DMS 273 (cell line): ENCODE data around the gene ETS1.

Experiments used
- DNase-seq: peaks from one replicate; lab custom pipeline; 2025; ENCODE audit not compliant: unreplicated experiment; lab: John Stamatoyannopoulos, UW

ETS1 gene

GRCh38 chr11:128587415-128587814 is at the start of gene ETS1:
ETS1 (minus strand) TSS chr11:128587558; CDS start chr11:128573130, 14,428 bp downstream.
- DNase-seq: peak; percentile 27

GRCh38 chr11:128634395-128634794 is 47.0 kb upstream of the ETS1 start:
- no peak for DNase-seq

GRCh38 chr11:128633384-128633965 is 46.1 kb upstream of the ETS1 start:
- no peak for DNase-seq

GRCh38 chr11:128632141-128632791 is 44.9 kb upstream of the ETS1 start:
- peak; percentile 57 for DNase-seq

- peak; percentile 83 for DNase-seq
These were observed 43.2 kb upstream of the ETS1 start for GRCh38 chr11:128630367-128631230.

- no peak for DNase-seq
These were observed 42.3 kb upstream of the ETS1 start for GRCh38 chr11:128629516-128630106.

GRCh38 chr11:128628686-128629085 is 41.3 kb upstream of the ETS1 start:
- DNase-seq: no peak

GRCh38 chr11:128628325-128628673 is 40.9 kb upstream of the ETS1 start:
- DNase-seq: no peak

GRCh38 chr11:128627666-128628324 is 40.4 kb upstream of the ETS1 start:
- DNase-seq: no peak

GRCh38 chr11:128626913-128627665 is 39.7 kb upstream of the ETS1 start:
- DNase-seq: no peak

- DNase-seq: no peak
These were observed 38.4 kb upstream of the ETS1 start for GRCh38 chr11:128625746-128626145.

- no peak for DNase-seq
These were observed 38.0 kb upstream of the ETS1 start for GRCh38 chr11:128625326-128625725.

- DNase-seq: no peak
These were observed 37.2 kb upstream of the ETS1 start for GRCh38 chr11:128624269-128625175.

- DNase-seq: no peak
These were observed 35.7 kb upstream of the ETS1 start for GRCh38 chr11:128623091-128623490.

GRCh38 chr11:128621601-128622501 is 34.5 kb upstream of the ETS1 start:
- no peak for DNase-seq

- no peak for DNase-seq
These were observed 33.1 kb upstream of the ETS1 start for GRCh38 chr11:128620309-128621100.

- no peak for DNase-seq
These were observed 32.4 kb upstream of the ETS1 start for GRCh38 chr11:128619540-128620308.
